T47D (cell line): Measurements from ENCODE around the gene SLC12A9.

ENCODE experiments used
- DNase-seq, 2 experiments: peaks; one replicate each; pipeline versions ENCODE4 v3.0.0 to v3.0.0-alpha.2; 2011 to 2012; ENCODE audit warnings: low read depth in 1 of 2, low spot score in 1 of 2
- JUND ChIP-seq: IDR thresholded peaks from 2 replicates; pipeline ENCODE4 v1.6.1; 2012; ENCODE audit warnings: low read depth
- in situ Hi-C: cut with HindIII; loops from 2 replicates; pipeline ENCODE4 v1.10.0; 2016; ENCODE audit warnings: low sequenced_read_pairs, low pct_unique_long_range_greater_than_20kb

SLC12A9 gene

DNA sequence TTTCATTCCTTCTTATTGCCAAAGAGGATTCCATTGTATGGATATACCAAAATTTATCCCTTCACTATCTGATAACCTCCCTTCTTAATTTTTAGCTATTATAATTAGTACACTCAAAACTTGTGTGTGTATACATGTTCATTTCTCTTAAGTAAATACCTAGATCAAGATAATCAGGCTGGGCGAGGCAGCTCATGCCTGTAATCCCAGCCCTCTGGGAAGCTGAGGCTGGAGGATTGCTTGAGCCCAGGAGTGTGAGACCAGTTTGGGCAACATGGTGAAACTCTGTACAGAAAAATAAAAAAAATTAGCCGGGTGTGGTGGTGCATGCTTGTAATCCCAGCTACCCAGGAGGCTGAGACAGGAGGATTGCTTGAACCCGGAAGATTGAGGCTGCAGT lies 59.0 kb downstream of the SLC12A9 start:
- no peak for TF ChIP-seq JUND
- DNase-seq: no peak
- in situ Hi-C loops: no loop called here

- TF ChIP-seq JUND: no peak
- in situ Hi-C loops: no loop called here
- no peak for DNase-seq
These were observed 61.8 kb downstream of the SLC12A9 start for GRCh38 chr7:100914208-100914878.

DNA sequence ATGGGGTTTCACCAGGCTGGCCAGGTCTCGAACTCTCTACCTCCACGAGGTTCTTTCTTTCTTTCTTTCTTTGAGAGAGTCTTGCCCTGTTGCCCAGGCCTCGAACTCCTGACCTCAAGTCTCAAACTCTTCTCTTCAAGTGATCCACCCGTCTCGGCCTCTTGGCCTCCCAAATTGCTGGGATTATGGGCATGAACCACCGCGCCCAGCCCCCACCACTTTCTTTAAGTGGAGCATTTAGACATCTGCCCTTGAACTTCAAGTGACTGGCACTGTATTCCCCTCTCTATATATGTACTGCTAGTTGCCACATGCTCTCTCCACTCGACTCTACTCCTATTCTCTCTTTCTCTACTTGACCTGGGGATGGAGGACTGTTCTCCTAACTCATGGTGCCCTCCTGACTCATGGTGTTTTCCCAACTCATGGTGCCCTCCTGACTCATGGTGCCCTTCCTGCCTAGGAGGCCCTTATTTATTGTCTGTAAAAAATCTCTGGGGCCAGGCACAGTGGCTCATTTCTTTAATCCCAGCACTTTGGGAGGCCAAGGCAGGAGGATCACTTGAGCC lies 62.5 kb downstream of the SLC12A9 start:
- DNase-seq: no peak

More for the DNA sequence above, 62.5 kb downstream of the SLC12A9 start:
- in situ Hi-C loops: no loop called here
- no peak for TF ChIP-seq JUND
